Stimulated activated memory B cell treated with anti-CD40 and anti-IgM and Interleukin-4, amounts not matched to agents 10 μg/mL and 1 μg/mL and 100 μg/mL, for 72 hours (primary cell): Measurements from ENCODE around the gene DOCK2.

Experiments used
- ATAC-seq: fragments of 150-1000 bp; cut with Tn5 transposase; 2 replicates; pipeline ENCODE4 v1.10.0; 2021
- H3K27ac Mint-ChIP-seq: one replicate; pipeline ENCODE4 v1.8.0; 2022; ENCODE audit warnings: mild to moderate bottlenecking, mixed read lengths
- H3K27me3 Mint-ChIP-seq: one replicate; pipeline ENCODE4 v1.8.0; 2022; ENCODE audit warnings: mixed read lengths
- H3K36me3 Mint-ChIP-seq: one replicate; pipeline ENCODE4 v1.8.0; 2022; ENCODE audit warnings: mixed read lengths
- H3K4me1 Mint-ChIP-seq: one replicate; pipeline ENCODE4 v1.8.0; 2022; ENCODE audit warnings: mixed read lengths
- H3K4me3 Mint-ChIP-seq: one replicate; pipeline ENCODE4 v1.8.0; 2022; ENCODE audit warnings: mild to moderate bottlenecking, moderate library complexity, mixed read lengths
- H3K9me3 Mint-ChIP-seq: one replicate; pipeline ENCODE4 v1.8.0; 2022; ENCODE audit warnings: mixed read lengths

Gene DOCK2

DNA sequence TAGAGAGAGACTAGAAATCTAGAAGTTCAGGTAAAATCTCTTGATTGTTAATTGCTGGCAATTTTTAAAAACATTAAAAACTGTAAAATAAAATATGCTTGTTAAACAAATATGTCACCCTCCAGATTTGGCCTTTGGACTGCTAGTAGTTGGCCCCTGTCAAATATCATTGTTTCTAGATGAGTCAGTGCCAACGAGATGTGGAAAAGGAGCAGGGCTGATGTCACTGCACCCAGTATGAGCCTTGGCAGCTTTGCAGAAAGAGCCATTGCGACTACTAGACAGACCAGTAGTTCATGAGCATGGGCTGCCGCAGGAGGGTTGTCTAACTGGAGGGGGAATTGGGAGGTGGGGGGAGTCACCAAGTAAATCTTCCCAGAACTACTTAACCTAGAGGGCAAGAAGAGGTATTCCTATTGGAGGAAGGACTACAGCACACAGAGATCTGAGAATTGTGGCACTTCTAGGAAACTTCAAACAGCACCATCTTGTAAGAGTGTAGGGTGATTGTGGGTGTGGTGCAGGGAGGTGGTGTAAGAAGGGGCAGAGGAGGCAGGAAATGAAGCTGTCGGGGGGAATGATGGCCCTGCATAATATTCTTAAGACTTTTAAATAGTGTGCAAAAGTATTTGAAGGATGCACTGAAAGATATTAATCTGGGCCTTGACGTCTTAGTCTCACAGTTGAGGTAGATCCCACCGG lies 7.1 kb upstream of the DOCK2 start:
- ATAC-seq: no peak
- no peak overlapping the region for H3K27ac Mint-ChIP-seq
- no peak overlapping the region for H3K4me3 Mint-ChIP-seq
- no peaks in the 10 kb centered on the region for H3K27me3 Mint-ChIP-seq
- H3K4me1 Mint-ChIP-seq: no peaks in the 10 kb centered on the region
- no peaks in the 10 kb centered on the region for H3K36me3 Mint-ChIP-seq
- H3K9me3 Mint-ChIP-seq: peaks cover 2% of the 10 kb centered on the region

DNA sequence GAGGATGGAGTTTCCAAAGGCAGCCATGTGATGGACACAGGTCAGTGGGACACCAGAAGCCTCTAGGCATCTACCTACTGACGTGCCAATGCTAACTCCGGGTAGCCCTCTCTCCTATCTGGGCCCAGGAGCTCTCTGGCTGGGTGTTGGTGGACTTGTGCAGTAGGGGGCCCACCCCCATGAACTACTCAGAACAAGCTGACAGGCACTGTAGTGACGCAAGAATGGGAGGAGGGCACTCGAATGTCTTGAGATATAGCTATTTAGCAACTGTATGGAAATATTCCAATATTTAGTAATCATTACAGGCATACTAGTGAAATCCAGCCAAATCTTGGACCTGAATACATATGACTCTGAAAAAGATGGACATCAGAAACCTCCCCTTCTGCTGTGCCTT lies 5.7 kb upstream of the DOCK2 start:
- no peak for ATAC-seq
- H3K4me3 Mint-ChIP-seq: no peak overlapping the region
- no peaks in the 10 kb centered on the region for H3K36me3 Mint-ChIP-seq
- no peaks in the 10 kb centered on the region for H3K4me1 Mint-ChIP-seq
- H3K27me3 Mint-ChIP-seq: no peaks in the 10 kb centered on the region
- no peak overlapping the region for H3K27ac Mint-ChIP-seq
- peaks cover 2% of the 10 kb centered on the region for H3K9me3 Mint-ChIP-seq

GRCh38 chr5:169632946-169633345 lies 4.1 kb upstream of the DOCK2 start:
- Mint-ChIP-seq H3K4me1 (peaks cover 9% of the 10 kb centered on the region), H3K27ac (no peak overlapping the region), H3K36me3 (peaks cover under 1% of the 10 kb centered on the region), H3K9me3 (peaks cover 2% of the 10 kb centered on the region), H3K27me3 (no peaks in the 10 kb centered on the region), H3K4me3 (no peak overlapping the region)
- ATAC-seq: no peak

GRCh38 chr5:169634606-169635005 lies 2.5 kb upstream of the DOCK2 start:
- Mint-ChIP-seq H3K27me3 (no peaks in the 10 kb centered on the region), H3K4me1 (peaks cover 22% of the 10 kb centered on the region), H3K36me3 (peaks cover 17% of the 10 kb centered on the region), H3K27ac (no peak overlapping the region), H3K9me3 (peaks cover 7% of the 10 kb centered on the region), H3K4me3 (no peak overlapping the region)
- no peak for ATAC-seq

GRCh38 chr5:169635936-169636335 lies 1.1 kb upstream of the DOCK2 start:
- ATAC-seq: no peak
- Mint-ChIP-seq H3K27ac (peak overlapping the region; percentile 93), H3K27me3 (no peaks in the 10 kb centered on the region), H3K36me3 (peaks cover 27% of the 10 kb centered on the region), H3K4me1 (peaks cover 30% of the 10 kb centered on the region), H3K4me3 (peak overlapping the region; percentile 59), H3K9me3 (peaks cover 7% of the 10 kb centered on the region)

- H3K27me3 Mint-ChIP-seq: no peaks in the 10 kb centered on the region
- peaks cover 32% of the 10 kb centered on the region for H3K36me3 Mint-ChIP-seq
- peak overlapping the region; percentile 91 for H3K4me3 Mint-ChIP-seq
- H3K9me3 Mint-ChIP-seq: peaks cover 7% of the 10 kb centered on the region
- peaks cover 36% of the 10 kb centered on the region for H3K4me1 Mint-ChIP-seq
- ATAC-seq: no peak
- H3K27ac Mint-ChIP-seq: peak overlapping the region; percentile 93
Observed at GRCh38 chr5:169636477-169637084, 494 bp upstream of the DOCK2 start.

- Mint-ChIP-seq H3K9me3 (peaks cover 7% of the 10 kb centered on the region), H3K36me3 (peaks cover 32% of the 10 kb centered on the region), H3K27me3 (no peaks in the 10 kb centered on the region), H3K4me1 (peaks cover 44% of the 10 kb centered on the region), H3K27ac (peak overlapping the region; percentile 93), H3K4me3 (peak overlapping the region; percentile 91)
- peak; percentile 81 for ATAC-seq
Observed at GRCh38 chr5:169637549-169638121, 560 bp downstream of the DOCK2 start.

GRCh38 chr5:169641253-169641652 lies 4.2 kb downstream of the DOCK2 start:
- peaks cover 7% of the 10 kb centered on the region for H3K9me3 Mint-ChIP-seq
- H3K36me3 Mint-ChIP-seq: peaks cover 45% of the 10 kb centered on the region
- no peak overlapping the region for H3K27ac Mint-ChIP-seq
- ATAC-seq: no peak
- no peaks in the 10 kb centered on the region for H3K27me3 Mint-ChIP-seq
- no peak overlapping the region for H3K4me3 Mint-ChIP-seq
- peaks cover 73% of the 10 kb centered on the region for H3K4me1 Mint-ChIP-seq

- ATAC-seq: peak; percentile 61
- Mint-ChIP-seq H3K9me3 (peaks cover 2% of the 10 kb centered on the region), H3K27me3 (no peaks in the 10 kb centered on the region), H3K36me3 (peaks cover 41% of the 10 kb centered on the region), H3K27ac (no peak overlapping the region), H3K4me3 (no peak overlapping the region), H3K4me1 (peaks cover 90% of the 10 kb centered on the region)
Observed at GRCh38 chr5:169646856-169647255, 9.8 kb downstream of the DOCK2 start.

GRCh38 chr5:169647566-169647965 lies 10.5 kb downstream of the DOCK2 start:
- Mint-ChIP-seq H3K4me3 (peak overlapping the region; percentile 50), H3K36me3 (peaks cover 41% of the 10 kb centered on the region), H3K27ac (peak overlapping the region; percentile 75), H3K4me1 (peaks cover 92% of the 10 kb centered on the region), H3K27me3 (no peaks in the 10 kb centered on the region), H3K9me3 (peaks cover 2% of the 10 kb centered on the region)
- ATAC-seq: peak; percentile 62

DNA sequence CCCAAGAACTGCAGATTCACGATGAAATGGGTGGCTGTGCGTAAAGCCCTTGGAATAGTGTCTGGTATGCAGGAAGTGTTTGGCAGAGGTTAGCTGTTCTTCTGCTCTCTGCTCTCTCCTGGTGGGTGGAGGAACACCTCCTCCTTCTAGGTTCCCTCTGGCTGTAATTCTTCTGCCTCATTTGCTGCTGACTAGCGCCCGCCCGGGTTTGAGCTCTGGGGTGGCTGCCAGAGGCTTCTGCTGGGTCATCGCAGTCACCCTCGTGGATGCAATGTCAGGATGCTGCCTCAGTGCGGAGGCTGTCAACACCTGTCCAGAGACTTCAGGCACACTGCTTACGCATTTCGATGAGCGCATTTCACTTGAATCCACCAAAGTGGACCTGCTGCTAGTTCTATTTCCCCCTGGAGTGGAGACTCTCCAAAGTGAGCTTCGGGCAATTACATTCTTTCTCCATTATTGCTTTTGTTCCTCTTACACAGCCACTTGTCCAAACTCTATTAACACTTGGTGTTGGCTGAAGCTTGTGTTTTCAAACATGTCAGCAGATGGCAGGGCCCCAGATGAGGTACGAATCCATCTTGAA lies 11.7 kb downstream of the DOCK2 start:
- peak overlapping the region; percentile 3 for H3K4me3 Mint-ChIP-seq
- ATAC-seq: no peak
- peaks cover 39% of the 10 kb centered on the region for H3K36me3 Mint-ChIP-seq
- peaks cover 100% of the 10 kb centered on the region for H3K4me1 Mint-ChIP-seq
- H3K27ac Mint-ChIP-seq: peak overlapping the region; percentile 75
- H3K27me3 Mint-ChIP-seq: no peaks in the 10 kb centered on the region
- peaks cover 2% of the 10 kb centered on the region for H3K9me3 Mint-ChIP-seq

- no peaks in the 10 kb centered on the region for H3K9me3 Mint-ChIP-seq
- H3K4me1 Mint-ChIP-seq: peaks cover 100% of the 10 kb centered on the region
- no peak overlapping the region for H3K4me3 Mint-ChIP-seq
- H3K27me3 Mint-ChIP-seq: no peaks in the 10 kb centered on the region
- peak; percentile 53 for ATAC-seq
- peaks cover 34% of the 10 kb centered on the region for H3K36me3 Mint-ChIP-seq
- peak overlapping the region; percentile 75 for H3K27ac Mint-ChIP-seq
Observed at GRCh38 chr5:169649486-169649885, 12.4 kb downstream of the DOCK2 start.

GRCh38 chr5:169650701-169651331 lies 13.7 kb downstream of the DOCK2 start:
- Mint-ChIP-seq H3K4me1 (peaks cover 100% of the 10 kb centered on the region), H3K27me3 (no peaks in the 10 kb centered on the region), H3K27ac (peak overlapping the region; percentile 75), H3K36me3 (peaks cover 42% of the 10 kb centered on the region), H3K9me3 (no peaks in the 10 kb centered on the region), H3K4me3 (peak overlapping the region; percentile 59)
- peak; percentile 68 for ATAC-seq

DNA sequence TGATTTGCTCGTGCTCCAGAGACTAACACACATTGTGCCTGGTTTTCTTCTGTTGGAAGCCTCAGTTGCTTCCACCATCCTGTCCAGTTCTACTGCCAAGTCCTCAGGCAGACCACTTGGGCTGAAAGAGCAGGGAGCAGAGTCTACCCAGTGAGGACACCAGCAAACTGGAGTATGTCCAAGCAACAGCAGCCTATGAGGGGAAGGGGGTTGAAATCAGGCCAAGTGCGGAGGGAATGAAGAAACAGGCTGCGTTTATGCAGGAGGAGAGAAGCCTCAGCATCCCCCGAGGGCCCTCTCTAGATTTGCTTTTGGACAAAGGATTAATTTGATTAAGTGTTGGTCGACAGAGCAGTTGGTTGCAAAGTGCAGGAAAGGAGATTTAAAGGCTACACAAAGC lies 14.5 kb downstream of the DOCK2 start:
- no peaks in the 10 kb centered on the region for H3K27me3 Mint-ChIP-seq
- H3K4me3 Mint-ChIP-seq: peak overlapping the region; percentile 49
- no peak for ATAC-seq

GRCh38 chr5:169652057-169652456 lies 15.0 kb downstream of the DOCK2 start:
- peaks cover 100% of the 10 kb centered on the region for H3K4me1 Mint-ChIP-seq
- peaks cover 54% of the 10 kb centered on the region for H3K36me3 Mint-ChIP-seq
- no peak for ATAC-seq
- no peaks in the 10 kb centered on the region for H3K27me3 Mint-ChIP-seq
- H3K4me3 Mint-ChIP-seq: no peak overlapping the region
- H3K9me3 Mint-ChIP-seq: no peaks in the 10 kb centered on the region
- H3K27ac Mint-ChIP-seq: peak overlapping the region; percentile 75

More for the DNA sequence above, 14.5 kb downstream of the DOCK2 start:
- no peaks in the 10 kb centered on the region for H3K9me3 Mint-ChIP-seq
- H3K27ac Mint-ChIP-seq: peak overlapping the region; percentile 75
- H3K36me3 Mint-ChIP-seq: peaks cover 49% of the 10 kb centered on the region
- peaks cover 100% of the 10 kb centered on the region for H3K4me1 Mint-ChIP-seq
